Neural progenitor cell (in vitro differentiated cells): Measurements from ENCODE around the gene PSMC3.

Experiments used
- EZH2 ChIP-seq: fragments of 200-600 bp; sonication (generic); IDR thresholded peaks from 2 replicates; pipeline ENCODE4 v1.6.1; 2017; ENCODE audit warnings: antibody characterized with exemption, mild to moderate bottlenecking, moderate library complexity
- EZH2phosphoT487 ChIP-seq: fragments of 200-600 bp; sonication (generic); IDR thresholded peaks from 2 replicates; pipeline ENCODE4 v1.6.1; 2017; ENCODE audit warnings: antibody characterized with exemption
- TF ChIP-seq, protein P1 (sequence below): fragments of 200-600 bp; sonication (generic); IDR thresholded peaks from 2 replicates; pipeline ENCODE4 v1.5.1; 2017; ENCODE audit warnings: antibody characterized with exemption, mild to moderate bottlenecking

DNA sequence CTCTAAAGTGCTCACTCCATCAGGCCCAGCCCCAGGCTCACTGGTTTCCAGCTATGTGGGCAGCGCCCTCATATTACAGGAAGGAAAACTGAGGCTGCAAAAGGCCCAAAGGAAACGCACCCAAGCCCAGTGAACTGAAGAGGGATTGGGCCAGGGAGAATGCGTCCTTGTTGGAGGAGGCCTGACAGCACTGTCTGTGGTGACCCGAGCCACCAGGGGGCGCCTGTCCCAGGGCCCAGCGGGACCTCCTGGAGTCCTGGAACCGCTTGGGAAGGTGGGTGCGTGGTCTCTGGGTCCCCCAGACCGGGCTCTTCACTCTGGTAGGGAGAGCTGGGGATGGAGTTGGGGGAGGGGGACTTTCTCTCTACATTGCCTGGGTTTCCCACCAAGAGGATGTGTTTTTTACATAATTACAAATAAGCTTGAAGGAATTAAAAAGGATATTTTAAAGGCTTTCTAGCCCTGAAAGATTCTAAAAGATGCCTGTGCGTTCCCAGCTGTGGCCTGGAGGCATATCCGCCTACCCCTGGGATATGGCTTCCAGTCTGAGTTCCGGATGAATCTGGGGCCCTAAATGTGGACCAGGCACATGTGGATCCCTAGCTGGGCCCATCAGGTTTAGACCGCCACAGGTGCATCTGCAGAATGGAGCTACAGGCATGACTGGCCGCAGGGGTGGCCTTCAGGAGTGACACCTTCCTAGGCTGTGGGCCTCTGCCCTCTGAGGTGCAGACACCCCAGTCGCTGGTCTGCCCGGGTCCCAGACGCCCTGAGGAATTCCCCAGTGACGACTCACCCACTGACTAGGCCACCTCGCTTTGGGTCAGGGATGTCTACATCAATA is 52.1 kb downstream of the PSMC3 start:
- TF ChIP-seq, protein P1, sequence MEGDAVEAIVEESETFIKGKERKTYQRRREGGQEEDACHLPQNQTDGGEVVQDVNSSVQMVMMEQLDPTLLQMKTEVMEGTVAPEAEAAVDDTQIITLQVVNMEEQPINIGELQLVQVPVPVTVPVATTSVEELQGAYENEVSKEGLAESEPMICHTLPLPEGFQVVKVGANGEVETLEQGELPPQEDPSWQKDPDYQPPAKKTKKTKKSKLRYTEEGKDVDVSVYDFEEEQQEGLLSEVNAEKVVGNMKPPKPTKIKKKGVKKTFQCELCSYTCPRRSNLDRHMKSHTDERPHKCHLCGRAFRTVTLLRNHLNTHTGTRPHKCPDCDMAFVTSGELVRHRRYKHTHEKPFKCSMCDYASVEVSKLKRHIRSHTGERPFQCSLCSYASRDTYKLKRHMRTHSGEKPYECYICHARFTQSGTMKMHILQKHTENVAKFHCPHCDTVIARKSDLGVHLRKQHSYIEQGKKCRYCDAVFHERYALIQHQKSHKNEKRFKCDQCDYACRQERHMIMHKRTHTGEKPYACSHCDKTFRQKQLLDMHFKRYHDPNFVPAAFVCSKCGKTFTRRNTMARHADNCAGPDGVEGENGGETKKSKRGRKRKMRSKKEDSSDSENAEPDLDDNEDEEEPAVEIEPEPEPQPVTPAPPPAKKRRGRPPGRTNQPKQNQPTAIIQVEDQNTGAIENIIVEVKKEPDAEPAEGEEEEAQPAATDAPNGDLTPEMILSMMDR = peak; percentile 97
- TF ChIP-seq EZH2 = no peak
- no peak for TF ChIP-seq EZH2phosphoT487
